Dendritic cell treated with granulocyte-macrophage colony-stimulating factor and Interleukin-4, amounts not matched to agents 40 ng/mL and 50 ng/mL, for 4 days (primary cell): ENCODE data around the gene UBE2G2.

ENCODE experiments used
- H3K27ac Mint-ChIP-seq: one replicate; pipeline ENCODE4 v1.8.0; 2022; ENCODE audit warnings: mild to moderate bottlenecking, mixed read lengths
- H3K27me3 Mint-ChIP-seq: one replicate; pipeline ENCODE4 v1.8.0; 2022; ENCODE audit warnings: mild to moderate bottlenecking, mixed read lengths
- H3K36me3 Mint-ChIP-seq: one replicate; pipeline ENCODE4 v1.8.0; 2022; ENCODE audit warnings: low read depth, mixed read lengths
- H3K4me1 Mint-ChIP-seq: one replicate; pipeline ENCODE4 v1.8.0; 2022; ENCODE audit warnings: low read depth, mixed read lengths
- H3K4me3 Mint-ChIP-seq: one replicate; pipeline ENCODE4 v1.8.0; 2022; ENCODE audit warnings: mild to moderate bottlenecking, moderate library complexity, mixed read lengths
- H3K9me3 Mint-ChIP-seq: one replicate; pipeline ENCODE4 v1.8.0; 2022; ENCODE audit warnings: mixed read lengths
- intact Hi-C: fragments of 100-400 bp; cut with micrococcal nuclease; formaldehyde crosslinking; loops from one replicate; pipeline ENCODE4 v1.15.0; 2022

Gene UBE2G2

DNA sequence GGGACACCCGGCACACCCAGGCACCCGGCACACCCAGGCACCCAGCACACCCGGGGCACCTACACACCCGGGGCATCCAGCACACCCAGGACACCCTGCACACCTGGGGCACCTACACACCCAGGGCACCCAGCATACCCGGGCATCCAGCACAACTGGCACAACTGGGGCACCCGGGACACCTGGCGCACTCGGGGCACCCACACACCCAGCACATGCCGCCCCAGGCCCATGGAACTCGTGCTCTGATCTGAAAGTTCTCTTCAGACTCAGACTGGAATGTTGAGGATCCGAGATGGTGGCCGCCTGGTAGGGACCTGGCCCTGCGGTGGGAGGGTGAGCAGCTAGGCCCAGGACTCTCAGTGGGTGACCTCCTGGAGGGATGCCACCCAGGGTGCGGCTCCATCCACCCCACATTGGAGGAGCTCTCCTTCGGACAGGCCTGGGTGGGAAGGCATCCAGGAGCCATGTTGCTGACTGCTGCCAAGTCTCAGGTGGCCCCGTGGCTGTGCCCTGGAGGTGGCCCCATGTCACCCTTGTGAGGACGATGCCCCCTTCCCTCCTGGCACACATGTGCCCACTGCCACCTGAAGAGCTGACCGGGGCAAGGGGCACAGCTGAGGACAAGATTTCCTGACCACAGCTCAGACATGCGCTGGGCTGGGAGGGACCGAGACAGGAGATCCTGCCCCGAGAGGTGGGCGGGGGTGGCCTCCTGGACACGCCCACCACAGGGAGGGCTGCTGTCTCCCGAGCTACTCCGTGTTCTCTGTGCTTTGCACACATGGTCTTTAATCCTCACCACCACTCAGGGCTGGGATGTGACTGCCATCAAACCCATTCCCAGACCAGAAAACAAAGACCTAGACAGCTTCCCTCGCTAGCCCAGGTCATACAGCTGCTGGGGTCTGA, 37.0 kb downstream of the UBE2G2 start:
- Mint-ChIP-seq H3K36me3 (peaks cover 16% of the 10 kb centered on the region), H3K27me3 (no peaks in the 10 kb centered on the region), H3K9me3 (no peaks in the 10 kb centered on the region), H3K4me1 (peaks cover 8% of the 10 kb centered on the region), H3K4me3 (no peak overlapping the region), H3K27ac (no peak overlapping the region)
- intact Hi-C loops = no loop called here

DNA sequence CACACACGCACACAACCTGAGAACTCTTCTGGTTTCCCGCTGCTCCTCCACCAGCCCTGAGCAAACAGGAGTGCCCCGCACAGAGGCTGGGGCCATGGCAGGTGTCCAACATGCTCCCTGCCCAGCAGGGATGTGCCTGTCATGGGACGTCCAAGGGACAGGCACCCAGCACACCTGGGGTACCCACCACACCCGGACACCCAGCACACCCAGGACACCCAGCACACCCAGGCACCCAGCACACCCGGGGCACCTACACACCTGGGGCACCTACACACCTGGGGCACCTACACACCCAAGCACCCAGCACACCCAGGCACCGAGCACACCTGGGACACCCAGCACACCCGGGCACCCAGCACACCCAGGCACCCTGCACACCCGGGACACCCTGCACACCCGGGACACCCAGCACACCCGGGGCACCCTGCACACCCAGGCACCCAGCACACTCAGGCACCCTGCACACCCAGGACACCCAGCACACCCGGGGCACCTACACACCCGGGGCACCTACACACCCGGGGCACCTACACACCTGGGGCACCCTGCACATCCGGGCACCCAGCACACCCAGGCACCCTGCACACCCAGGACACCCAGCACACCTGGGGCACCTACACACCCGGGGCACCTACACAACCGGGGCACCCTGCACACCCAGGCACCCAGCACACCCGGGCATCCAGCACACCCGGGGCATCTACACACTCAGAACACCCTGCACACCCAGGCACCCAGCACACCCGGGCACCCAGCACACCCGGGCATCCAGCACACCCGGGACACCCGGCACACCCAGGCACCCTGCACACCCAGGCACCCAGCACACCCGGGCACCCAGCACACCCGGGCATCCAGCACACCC, 37.9 kb downstream of the UBE2G2 start:
- Mint-ChIP-seq H3K27ac (no peak overlapping the region), H3K4me3 (no peak overlapping the region), H3K4me1 (peaks cover 8% of the 10 kb centered on the region), H3K27me3 (no peaks in the 10 kb centered on the region), H3K36me3 (peaks cover 7% of the 10 kb centered on the region), H3K9me3 (no peaks in the 10 kb centered on the region)
- intact Hi-C loops = no loop called here

DNA sequence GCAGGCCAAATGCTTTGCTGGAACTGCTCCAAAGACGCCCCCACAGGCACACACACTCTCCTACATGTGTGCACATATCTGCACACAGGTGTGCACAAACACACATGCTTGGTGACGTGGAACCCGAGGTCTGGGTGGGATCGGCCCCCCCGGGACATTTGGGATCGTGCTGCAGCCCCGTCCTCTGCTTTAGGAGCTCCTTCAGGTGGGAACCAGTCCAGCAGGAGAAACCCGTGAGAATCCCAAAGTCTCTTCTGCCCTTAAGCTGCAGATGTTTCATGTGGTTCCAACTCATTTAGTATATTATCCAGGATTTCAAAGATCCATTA, 38.6 kb downstream of the UBE2G2 start:
- Mint-ChIP-seq H3K36me3 (peaks cover under 1% of the 10 kb centered on the region), H3K27me3 (no peaks in the 10 kb centered on the region), H3K4me1 (peaks cover 8% of the 10 kb centered on the region), H3K9me3 (no peaks in the 10 kb centered on the region), H3K27ac (no peak overlapping the region), H3K4me3 (no peak overlapping the region)
- intact Hi-C loops = no loop called here

DNA sequence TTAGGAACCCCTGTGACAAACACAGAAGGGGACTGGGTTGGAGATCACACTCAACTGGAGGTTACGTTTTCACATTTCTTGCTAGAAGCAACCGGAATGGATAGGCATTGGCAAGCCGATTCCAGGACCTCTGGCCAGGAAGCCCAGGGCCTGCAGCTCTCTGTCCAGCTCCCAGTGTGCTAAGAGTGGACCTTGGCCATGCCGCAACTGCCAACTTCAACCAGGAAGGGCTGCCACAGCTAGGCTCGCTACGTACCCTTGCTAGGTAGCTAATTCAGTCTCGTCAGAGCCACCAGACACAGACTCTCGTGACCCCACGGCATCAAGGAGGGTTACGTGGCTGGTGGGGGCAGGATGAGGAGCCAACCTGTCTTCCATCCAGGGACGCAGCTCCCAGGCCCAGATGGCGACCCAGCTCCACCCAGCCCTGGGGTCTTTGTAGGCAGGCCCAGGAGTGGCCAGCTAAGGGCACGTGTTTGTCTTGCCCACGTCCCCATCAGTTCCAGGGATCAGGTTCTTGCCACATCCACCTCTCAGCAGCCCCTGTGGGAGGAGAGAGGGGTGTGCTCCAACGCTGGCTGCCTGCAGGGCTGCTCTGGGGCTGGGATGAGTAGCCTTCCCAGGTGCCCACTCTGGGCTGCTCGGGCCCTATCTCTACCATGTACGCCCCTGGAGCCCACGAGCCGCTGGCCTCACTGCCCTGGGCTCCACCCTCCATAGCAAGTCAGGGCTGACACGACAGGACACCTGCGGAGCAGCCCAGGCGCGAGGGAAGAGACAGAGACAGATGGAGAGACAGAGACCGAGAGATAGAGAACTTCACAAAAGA, 39.2 kb downstream of the UBE2G2 start:
- H3K27me3 Mint-ChIP-seq = no peaks in the 10 kb centered on the region
- H3K36me3 Mint-ChIP-seq = no peaks in the 10 kb centered on the region
- no peaks in the 10 kb centered on the region for H3K9me3 Mint-ChIP-seq
- H3K27ac Mint-ChIP-seq = no peak overlapping the region
- no peak overlapping the region for H3K4me3 Mint-ChIP-seq
- H3K4me1 Mint-ChIP-seq = peaks cover 8% of the 10 kb centered on the region
- intact Hi-C loops = no loop called here

DNA sequence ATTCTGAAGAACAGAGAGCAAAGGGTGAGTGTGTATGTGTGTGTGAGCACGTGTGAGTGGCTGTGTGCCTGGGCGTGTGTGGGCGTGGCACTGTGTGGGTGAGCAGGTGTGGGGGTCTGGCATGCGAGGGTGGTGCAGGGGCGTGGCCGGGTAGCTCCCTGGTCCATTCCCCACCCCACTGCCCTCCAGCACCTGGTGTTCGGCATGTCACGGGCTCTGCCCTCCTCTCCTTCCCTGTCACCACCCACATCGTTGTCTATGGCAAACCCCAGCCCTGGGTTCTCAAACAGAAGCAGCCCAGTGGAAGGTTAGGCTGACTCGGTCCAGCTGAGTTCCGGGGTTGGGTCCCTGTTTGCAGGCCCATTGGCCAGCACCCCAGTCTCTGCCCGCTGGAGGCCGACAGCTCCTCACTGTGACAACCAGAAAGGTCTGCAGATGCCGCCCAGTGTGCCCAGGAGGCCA, 39.8 kb downstream of the UBE2G2 start:
- Mint-ChIP-seq H3K9me3 (no peaks in the 10 kb centered on the region), H3K27ac (no peak overlapping the region), H3K36me3 (no peaks in the 10 kb centered on the region), H3K4me3 (no peak overlapping the region), H3K4me1 (peaks cover 8% of the 10 kb centered on the region), H3K27me3 (no peaks in the 10 kb centered on the region)
- intact Hi-C loops = no loop called here

DNA sequence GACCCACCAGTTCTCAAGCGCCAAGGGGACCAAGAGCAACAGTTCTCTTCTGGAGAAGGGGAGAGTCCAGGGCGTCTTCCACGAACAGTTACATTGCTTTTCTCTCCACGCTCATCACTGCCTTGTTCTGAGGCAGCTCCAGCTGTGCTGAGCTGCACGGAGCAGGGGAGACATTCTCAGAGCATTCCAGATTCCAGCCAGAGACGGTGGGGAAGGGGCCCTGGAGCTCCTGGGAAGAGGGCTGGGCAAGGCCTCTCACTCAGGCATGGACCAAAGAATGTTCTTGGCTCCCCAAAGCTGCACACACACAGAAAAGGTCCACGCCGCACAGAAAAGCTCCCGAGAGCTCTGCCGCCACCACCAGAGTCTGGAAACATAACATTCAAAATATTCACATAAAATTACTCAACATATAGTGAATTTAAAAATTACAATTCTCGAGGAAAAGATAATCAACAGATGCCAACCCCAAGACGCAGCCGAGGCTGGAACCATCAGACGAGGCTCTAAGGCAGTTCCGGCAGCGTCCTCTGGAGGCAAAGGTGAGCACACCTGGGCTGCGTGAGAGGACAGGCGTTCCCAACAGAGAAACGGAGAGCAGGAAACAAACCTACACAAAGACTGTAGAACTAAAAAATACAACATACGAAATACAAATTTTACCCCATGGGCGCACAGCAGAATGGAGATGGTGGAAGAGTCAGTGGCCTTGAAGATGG, 40.5 kb downstream of the UBE2G2 start:
- H3K4me3 Mint-ChIP-seq = no peak overlapping the region
- H3K9me3 Mint-ChIP-seq = no peaks in the 10 kb centered on the region
- H3K4me1 Mint-ChIP-seq = peaks cover 8% of the 10 kb centered on the region
- H3K27ac Mint-ChIP-seq = no peak overlapping the region
- intact Hi-C loops = no loop called here
- no peaks in the 10 kb centered on the region for H3K27me3 Mint-ChIP-seq
- no peaks in the 10 kb centered on the region for H3K36me3 Mint-ChIP-seq

DNA sequence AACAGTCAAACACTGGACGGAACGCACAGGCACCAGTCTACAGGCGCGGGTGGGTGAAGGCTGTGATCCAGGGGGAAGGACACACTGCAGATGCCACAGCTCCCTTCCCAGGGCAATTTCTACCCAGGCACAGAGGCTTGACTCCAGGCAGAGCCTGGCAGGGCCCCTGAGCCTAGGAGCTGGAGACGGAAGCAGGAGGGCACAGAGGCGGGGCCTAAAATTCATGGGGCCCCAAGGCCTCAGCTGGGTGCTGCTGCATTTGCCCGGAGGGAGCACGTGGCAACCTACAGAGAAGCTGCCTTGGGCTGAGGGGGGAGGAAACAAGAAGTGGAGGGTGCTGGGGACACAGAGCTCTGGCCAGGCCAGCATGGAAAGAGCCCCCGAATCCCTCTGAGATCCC, 41.2 kb downstream of the UBE2G2 start:
- Mint-ChIP-seq H3K27me3 (no peaks in the 10 kb centered on the region), H3K9me3 (no peaks in the 10 kb centered on the region), H3K36me3 (no peaks in the 10 kb centered on the region), H3K4me3 (peak overlapping the region; percentile 52), H3K27ac (no peak overlapping the region), H3K4me1 (peaks cover under 1% of the 10 kb centered on the region)
- intact Hi-C loops = no loop called here

DNA sequence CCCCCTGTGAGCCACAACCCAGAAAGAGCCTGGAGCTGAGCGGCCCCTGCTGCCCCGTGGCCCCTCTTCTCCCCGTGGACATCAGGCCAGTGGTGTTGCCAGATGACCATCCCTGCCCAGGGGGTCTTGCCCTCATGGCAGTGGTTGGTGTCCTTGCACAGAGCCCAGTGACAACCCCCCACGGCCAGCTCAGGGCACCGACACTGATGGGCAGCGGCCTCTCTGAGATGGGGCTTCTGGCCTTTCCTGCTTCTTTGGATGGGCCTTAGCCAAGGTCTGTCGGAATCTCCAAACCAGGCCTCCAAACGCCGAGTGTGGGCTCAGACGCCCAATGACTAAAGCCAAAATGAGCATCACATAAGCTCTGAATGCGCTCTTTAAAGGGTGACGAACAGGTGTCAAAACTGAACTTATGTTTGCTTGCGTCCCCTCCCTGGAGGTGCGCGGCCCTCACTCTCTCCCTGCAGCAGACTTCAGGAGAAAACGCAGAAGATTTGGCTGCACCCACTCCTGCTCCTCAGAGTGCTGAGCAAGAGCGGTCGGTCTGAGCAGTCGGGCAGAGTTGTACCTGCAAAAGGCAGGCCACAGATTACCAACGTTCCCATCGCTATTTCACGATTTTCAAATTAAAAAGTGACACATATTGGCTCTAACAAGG, 41.9 kb downstream of the UBE2G2 start:
- H3K27ac Mint-ChIP-seq = no peak overlapping the region
- no peaks in the 10 kb centered on the region for H3K9me3 Mint-ChIP-seq
- H3K36me3 Mint-ChIP-seq = no peaks in the 10 kb centered on the region
- intact Hi-C loops = no loop called here
- H3K4me3 Mint-ChIP-seq = no peak overlapping the region
- H3K4me1 Mint-ChIP-seq = no peaks in the 10 kb centered on the region
- H3K27me3 Mint-ChIP-seq = no peaks in the 10 kb centered on the region

DNA sequence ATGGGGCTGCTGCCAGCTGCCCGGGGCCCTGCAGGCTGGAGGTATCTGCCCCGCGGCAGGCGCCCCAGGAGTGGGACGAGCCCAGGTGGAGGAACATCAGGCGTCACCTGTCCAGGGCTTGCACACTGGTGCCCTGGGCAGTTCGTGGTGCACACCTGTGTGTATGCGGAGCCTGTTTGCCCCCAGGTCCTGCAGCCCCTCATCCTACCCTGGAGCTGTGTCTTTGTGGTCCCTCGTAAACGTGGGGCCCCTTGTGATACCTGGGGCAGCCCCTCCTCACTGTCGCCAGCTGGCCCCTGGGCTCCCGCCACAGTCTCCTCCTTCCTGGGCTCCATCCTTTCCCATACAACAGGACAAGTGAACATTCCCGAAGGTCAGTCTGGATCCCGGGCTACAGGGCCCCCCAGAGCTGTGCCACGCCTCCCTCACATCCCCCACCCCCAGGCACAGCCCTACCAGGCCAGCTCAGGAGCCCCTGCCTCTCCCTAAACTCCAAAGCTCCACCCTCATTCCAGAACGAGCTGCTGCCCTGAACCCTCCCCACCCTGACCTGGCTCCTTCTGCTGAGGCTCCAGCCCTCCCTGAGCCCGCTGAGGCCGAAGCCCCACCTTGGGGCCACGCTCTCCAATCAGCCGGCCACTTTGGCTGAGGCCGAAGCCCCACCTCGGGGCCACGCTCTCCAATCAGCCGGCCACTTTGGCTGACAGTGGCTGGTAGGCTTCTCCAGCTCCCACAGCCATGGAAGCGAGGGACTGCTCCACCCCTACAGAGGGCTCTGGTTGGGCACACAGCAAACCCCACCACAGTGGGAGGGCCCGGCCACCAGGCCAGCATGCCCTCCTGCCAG, 42.6 kb downstream of the UBE2G2 start:
- no peaks in the 10 kb centered on the region for H3K27me3 Mint-ChIP-seq
- H3K4me1 Mint-ChIP-seq = no peaks in the 10 kb centered on the region
- intact Hi-C loops = no loop called here
- H3K9me3 Mint-ChIP-seq = no peaks in the 10 kb centered on the region
- H3K27ac Mint-ChIP-seq = no peak overlapping the region
- H3K4me3 Mint-ChIP-seq = no peak overlapping the region
- H3K36me3 Mint-ChIP-seq = no peaks in the 10 kb centered on the region

DNA sequence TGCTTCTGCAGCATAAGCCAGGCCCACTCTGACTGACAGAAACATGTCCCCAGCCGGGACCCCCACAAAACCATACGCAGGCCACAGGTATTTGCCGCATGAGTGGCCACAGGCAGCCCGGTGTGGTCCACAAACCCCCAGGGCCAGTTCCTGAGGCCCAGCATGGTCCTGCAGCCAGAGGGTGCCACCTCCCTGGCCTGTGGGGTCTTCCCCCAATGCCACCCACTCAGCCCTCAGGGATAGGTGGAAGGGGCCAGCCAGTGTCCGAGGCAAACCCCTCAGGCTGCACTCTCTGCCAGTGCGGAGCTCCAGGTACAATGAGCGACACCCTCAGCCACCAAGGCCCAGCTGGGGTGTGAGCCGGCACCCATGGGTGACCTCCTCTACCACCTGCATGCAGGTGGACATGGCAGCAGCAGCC, 43.5 kb downstream of the UBE2G2 start:
- intact Hi-C loops = no loop called here
- H3K27me3 Mint-ChIP-seq = no peaks in the 10 kb centered on the region
- no peaks in the 10 kb centered on the region for H3K9me3 Mint-ChIP-seq
- H3K4me3 Mint-ChIP-seq = no peak overlapping the region
- no peaks in the 10 kb centered on the region for H3K4me1 Mint-ChIP-seq
- no peak overlapping the region for H3K27ac Mint-ChIP-seq
- no peaks in the 10 kb centered on the region for H3K36me3 Mint-ChIP-seq

DNA sequence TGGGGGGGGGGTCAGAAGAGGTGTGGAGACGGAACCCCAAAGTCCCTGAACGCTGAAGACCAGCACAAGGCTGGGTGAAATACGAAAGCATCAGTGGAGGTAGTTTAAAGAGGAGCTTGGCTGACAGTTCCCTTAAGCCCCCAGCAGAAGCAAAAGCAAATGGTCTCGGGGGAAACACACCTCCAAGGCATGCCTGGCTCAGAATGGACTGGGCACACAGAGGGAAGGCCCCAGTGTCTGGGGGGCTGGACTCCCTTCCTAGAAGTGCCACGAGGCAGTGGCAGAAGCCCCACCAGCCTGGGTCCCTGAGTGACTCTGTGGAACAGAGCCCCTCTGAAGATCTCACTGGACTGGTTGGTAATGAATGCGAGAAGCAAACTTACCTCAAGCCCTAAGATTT, 43.9 kb downstream of the UBE2G2 start:
- Mint-ChIP-seq H3K27me3 (no peaks in the 10 kb centered on the region), H3K9me3 (no peaks in the 10 kb centered on the region), H3K27ac (no peak overlapping the region), H3K36me3 (no peaks in the 10 kb centered on the region), H3K4me1 (peaks cover 2% of the 10 kb centered on the region), H3K4me3 (no peak overlapping the region)
- intact Hi-C loops = no loop called here

DNA sequence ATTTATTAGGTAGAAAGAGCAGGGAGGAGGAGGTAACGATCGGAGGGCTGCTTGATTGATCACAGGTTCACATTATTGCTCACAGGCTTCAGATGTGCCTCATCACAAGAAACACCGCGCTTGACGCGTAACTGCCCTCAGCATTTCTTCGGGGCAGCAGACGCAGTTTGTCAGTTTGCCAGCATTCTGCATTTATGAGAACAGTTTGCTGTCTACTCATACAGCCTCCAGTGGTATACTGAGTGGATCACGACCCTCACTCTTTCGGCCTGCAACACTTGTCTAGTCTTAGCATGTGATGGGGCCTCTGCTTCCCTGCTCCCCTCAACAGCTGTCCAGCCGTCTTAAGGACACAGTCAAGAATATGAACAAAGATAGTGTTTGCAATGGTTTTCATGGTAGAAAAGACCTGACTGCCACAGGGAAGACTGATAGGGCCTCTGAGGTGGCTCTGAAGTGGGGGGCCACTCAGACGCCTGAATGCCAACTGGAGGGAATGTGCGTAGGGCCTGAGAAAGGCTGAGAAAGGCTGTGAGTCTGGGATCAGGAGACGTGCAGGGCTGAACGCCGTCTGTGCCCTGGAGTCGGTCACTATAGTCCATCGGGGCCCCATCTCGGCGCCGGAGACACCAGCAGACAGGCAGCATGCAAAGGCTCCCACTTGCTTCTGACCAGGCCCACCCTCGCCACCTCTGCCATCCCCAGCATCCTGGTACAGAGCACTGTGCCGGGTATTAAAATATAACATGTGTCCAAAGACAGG, 45.0 kb downstream of the UBE2G2 start:
- H3K27me3 Mint-ChIP-seq = no peaks in the 10 kb centered on the region
- H3K27ac Mint-ChIP-seq = no peak overlapping the region
- peaks cover 8% of the 10 kb centered on the region for H3K4me1 Mint-ChIP-seq
- no peaks in the 10 kb centered on the region for H3K9me3 Mint-ChIP-seq
- no peak overlapping the region for H3K4me3 Mint-ChIP-seq
- intact Hi-C loops = no loop called here
- no peaks in the 10 kb centered on the region for H3K36me3 Mint-ChIP-seq
